Measurements from ENCODE around the gene ATP6V0E1.

Gene ATP6V0E1

GRCh38 chr5:172973127-172973916, 10.2 kb upstream of the ATP6V0E1 start:
- no peak overlapping the region for H3K4me3 ChIP-seq (ENCODE audit: insufficient read depth, low read depth, low read length, poor library complexity, severe bottlenecking)
- no peak for DNase-seq
- H3K9me3 ChIP-seq (ENCODE audit: control insufficient read depth, low read length), result no peaks in the 10 kb centered on the region

GRCh38 chr5:172973931-172974330, 9.6 kb upstream of the ATP6V0E1 start:
- no peak for DNase-seq
- no peaks in the 10 kb centered on the region for H3K36me3 ChIP-seq (ENCODE audit: control insufficient read depth, insufficient read depth, low read length)
- no peaks in the 10 kb centered on the region for H3K27me3 ChIP-seq (replicated peaks; ENCODE audit: control insufficient read depth, insufficient read depth, low read length, poor library complexity, severe bottlenecking)
- no peaks in the 10 kb centered on the region for H3K4me1 ChIP-seq (ENCODE audit: control insufficient read depth, insufficient read depth, low read length, poor library complexity, severe bottlenecking)
- no peaks in the 10 kb centered on the region for H3K9me3 ChIP-seq (ENCODE audit: control insufficient read depth, low read length)
- no peak overlapping the region for H3K4me3 ChIP-seq (ENCODE audit: insufficient read depth, low read depth, low read length, poor library complexity, severe bottlenecking)
- no peak overlapping the region for H3K27ac ChIP-seq (ENCODE audit: insufficient read depth, low read length, poor library complexity, severe bottlenecking)

More at GRCh38 chr5:172973127-172973916, 10.2 kb upstream of the ATP6V0E1 start:
- Histone ChIP-seq H3K27ac (ENCODE audit: insufficient read depth, low read length, poor library complexity, severe bottlenecking) (no peak overlapping the region), H3K36me3 (ENCODE audit: control insufficient read depth, insufficient read depth, low read length) (no peaks in the 10 kb centered on the region), H3K27me3 (replicated peaks; ENCODE audit: control insufficient read depth, insufficient read depth, low read length, poor library complexity, severe bottlenecking) (no peaks in the 10 kb centered on the region), H3K4me1 (ENCODE audit: control insufficient read depth, insufficient read depth, low read length, poor library complexity, severe bottlenecking) (no peaks in the 10 kb centered on the region)

GRCh38 chr5:172975289-172975688, 8.3 kb upstream of the ATP6V0E1 start:
- Histone ChIP-seq H3K4me3 (ENCODE audit: insufficient read depth, low read depth, low read length, poor library complexity, severe bottlenecking) (no peak overlapping the region), H3K27ac (ENCODE audit: insufficient read depth, low read length, poor library complexity, severe bottlenecking) (no peak overlapping the region), H3K36me3 (ENCODE audit: control insufficient read depth, insufficient read depth, low read length) (no peaks in the 10 kb centered on the region), H3K4me1 (ENCODE audit: control insufficient read depth, insufficient read depth, low read length, poor library complexity, severe bottlenecking) (no peaks in the 10 kb centered on the region), H3K27me3 (replicated peaks; ENCODE audit: control insufficient read depth, insufficient read depth, low read length, poor library complexity, severe bottlenecking) (no peaks in the 10 kb centered on the region), H3K9me3 (ENCODE audit: control insufficient read depth, low read length) (no peaks in the 10 kb centered on the region)
- DNase-seq, result no peak

GRCh38 chr5:172979778-172980177, 3.8 kb upstream of the ATP6V0E1 start:
- no peaks in the 10 kb centered on the region for H3K9me3 ChIP-seq (ENCODE audit: control insufficient read depth, low read length)
- DNase-seq, result no peak
- H3K36me3 ChIP-seq (ENCODE audit: control insufficient read depth, insufficient read depth, low read length), result no peaks in the 10 kb centered on the region
- H3K4me3 ChIP-seq (ENCODE audit: insufficient read depth, low read depth, low read length, poor library complexity, severe bottlenecking), result no peak overlapping the region
- no peak overlapping the region for H3K27ac ChIP-seq (ENCODE audit: insufficient read depth, low read length, poor library complexity, severe bottlenecking)
- no peaks in the 10 kb centered on the region for H3K27me3 ChIP-seq (replicated peaks; ENCODE audit: control insufficient read depth, insufficient read depth, low read length, poor library complexity, severe bottlenecking)
- H3K4me1 ChIP-seq (ENCODE audit: control insufficient read depth, insufficient read depth, low read length, poor library complexity, severe bottlenecking), result peaks cover 3% of the 10 kb centered on the region

- Histone ChIP-seq H3K27me3 (replicated peaks; ENCODE audit: control insufficient read depth, insufficient read depth, low read length, poor library complexity, severe bottlenecking) (no peaks in the 10 kb centered on the region), H3K4me1 (ENCODE audit: control insufficient read depth, insufficient read depth, low read length, poor library complexity, severe bottlenecking) (peaks cover 13% of the 10 kb centered on the region), H3K27ac (ENCODE audit: insufficient read depth, low read length, poor library complexity, severe bottlenecking) (no peak overlapping the region), H3K4me3 (ENCODE audit: insufficient read depth, low read depth, low read length, poor library complexity, severe bottlenecking) (no peak overlapping the region), H3K36me3 (ENCODE audit: control insufficient read depth, insufficient read depth, low read length) (peaks cover 5% of the 10 kb centered on the region), H3K9me3 (ENCODE audit: control insufficient read depth, low read length) (no peaks in the 10 kb centered on the region)
- DNase-seq, result no peak
These were observed 1.6 kb upstream of the ATP6V0E1 start for GRCh38 chr5:172981931-172982330.

- Histone ChIP-seq H3K4me3 (ENCODE audit: insufficient read depth, low read depth, low read length, poor library complexity, severe bottlenecking) (peak overlapping the region; percentile 70), H3K4me1 (ENCODE audit: control insufficient read depth, insufficient read depth, low read length, poor library complexity, severe bottlenecking) (peaks cover 13% of the 10 kb centered on the region), H3K36me3 (ENCODE audit: control insufficient read depth, insufficient read depth, low read length) (peaks cover 8% of the 10 kb centered on the region), H3K27me3 (replicated peaks; ENCODE audit: control insufficient read depth, insufficient read depth, low read length, poor library complexity, severe bottlenecking) (no peaks in the 10 kb centered on the region), H3K9me3 (ENCODE audit: control insufficient read depth, low read length) (no peaks in the 10 kb centered on the region), H3K27ac (ENCODE audit: insufficient read depth, low read length, poor library complexity, severe bottlenecking) (peak overlapping the region; percentile 79)
- peak; percentile 49 to 70 (median 63) for DNase-seq
These were observed 828 bp downstream of the ATP6V0E1 start for GRCh38 chr5:172984244-172984953.

GRCh38 chr5:172985596-172985995, 2.0 kb downstream of the ATP6V0E1 start:
- Histone ChIP-seq H3K36me3 (ENCODE audit: control insufficient read depth, insufficient read depth, low read length) (peaks cover 8% of the 10 kb centered on the region), H3K27ac (ENCODE audit: insufficient read depth, low read length, poor library complexity, severe bottlenecking) (no peak overlapping the region), H3K4me1 (ENCODE audit: control insufficient read depth, insufficient read depth, low read length, poor library complexity, severe bottlenecking) (peaks cover 13% of the 10 kb centered on the region), H3K9me3 (ENCODE audit: control insufficient read depth, low read length) (no peaks in the 10 kb centered on the region), H3K27me3 (replicated peaks; ENCODE audit: control insufficient read depth, insufficient read depth, low read length, poor library complexity, severe bottlenecking) (no peaks in the 10 kb centered on the region), H3K4me3 (ENCODE audit: insufficient read depth, low read depth, low read length, poor library complexity, severe bottlenecking) (no peak overlapping the region)
- no peak for DNase-seq

- Histone ChIP-seq H3K4me3 (ENCODE audit: insufficient read depth, low read depth, low read length, poor library complexity, severe bottlenecking) (no peak overlapping the region), H3K9me3 (ENCODE audit: control insufficient read depth, low read length) (no peaks in the 10 kb centered on the region), H3K4me1 (ENCODE audit: control insufficient read depth, insufficient read depth, low read length, poor library complexity, severe bottlenecking) (peaks cover 13% of the 10 kb centered on the region), H3K27me3 (replicated peaks; ENCODE audit: control insufficient read depth, insufficient read depth, low read length, poor library complexity, severe bottlenecking) (no peaks in the 10 kb centered on the region), H3K27ac (ENCODE audit: insufficient read depth, low read length, poor library complexity, severe bottlenecking) (no peak overlapping the region), H3K36me3 (ENCODE audit: control insufficient read depth, insufficient read depth, low read length) (peaks cover 16% of the 10 kb centered on the region)
- no peak for DNase-seq
These were observed 4.7 kb downstream of the ATP6V0E1 start for GRCh38 chr5:172988276-172988675.

GRCh38 chr5:172990776-172991175, 7.2 kb downstream of the ATP6V0E1 start:
- peaks cover 1% of the 10 kb centered on the region for H3K4me1 ChIP-seq (ENCODE audit: control insufficient read depth, insufficient read depth, low read length, poor library complexity, severe bottlenecking)
- no peak overlapping the region for H3K4me3 ChIP-seq (ENCODE audit: insufficient read depth, low read depth, low read length, poor library complexity, severe bottlenecking)
- no peak for DNase-seq
- peaks cover 26% of the 10 kb centered on the region for H3K36me3 ChIP-seq (ENCODE audit: control insufficient read depth, insufficient read depth, low read length)
- H3K27ac ChIP-seq (ENCODE audit: insufficient read depth, low read length, poor library complexity, severe bottlenecking), result no peak overlapping the region
- no peaks in the 10 kb centered on the region for H3K9me3 ChIP-seq (ENCODE audit: control insufficient read depth, low read length)
- H3K27me3 ChIP-seq (replicated peaks; ENCODE audit: control insufficient read depth, insufficient read depth, low read length, poor library complexity, severe bottlenecking), result no peaks in the 10 kb centered on the region

- DNase-seq, result no peak
- no peaks in the 10 kb centered on the region for H3K4me1 ChIP-seq (ENCODE audit: control insufficient read depth, insufficient read depth, low read length, poor library complexity, severe bottlenecking)
- H3K36me3 ChIP-seq (ENCODE audit: control insufficient read depth, insufficient read depth, low read length), result peaks cover 26% of the 10 kb centered on the region
- no peak overlapping the region for H3K27ac ChIP-seq (ENCODE audit: insufficient read depth, low read length, poor library complexity, severe bottlenecking)
- no peak overlapping the region for H3K4me3 ChIP-seq (ENCODE audit: insufficient read depth, low read depth, low read length, poor library complexity, severe bottlenecking)
- no peaks in the 10 kb centered on the region for H3K9me3 ChIP-seq (ENCODE audit: control insufficient read depth, low read length)
- no peaks in the 10 kb centered on the region for H3K27me3 ChIP-seq (replicated peaks; ENCODE audit: control insufficient read depth, insufficient read depth, low read length, poor library complexity, severe bottlenecking)
These were observed 10.8 kb downstream of the ATP6V0E1 start for GRCh38 chr5:172994405-172994804.
